Testis (tissue), 3 donors: ENCODE data around the gene PCIF1. TPM values are rescaled to one million over a fixed set of nuclear protein-coding genes. Genes with fewer than 3 reads are reported as not detected.
"Not testable (repeated sequence)": the region's sequence is repeated elsewhere in the genome, so short reads cannot be mapped to it uniquely, and the experiment has no call there.

Experiments used
- DNase-seq: peaks from one replicate; pipeline ENCODE4 v3.0.0-alpha.2; 2019
- H3K27ac ChIP-seq, 2 donors: fragments of 200-600 bp; sonication (generic); one replicate each; pipeline ENCODE4 v1.5.1; 2019
- H3K27me3 ChIP-seq: fragments of 200-600 bp; sonication (generic); one replicate; pipeline ENCODE4 v1.5.1; 2019
- H3K36me3 ChIP-seq: fragments of 200-600 bp; sonication (generic); one replicate; pipeline ENCODE4 v1.5.1; 2017; ENCODE audit warnings: low read depth; ENCODE audit errors: missing control alignments
- H3K4me1 ChIP-seq: fragments of 200-600 bp; sonication (generic); one replicate; pipeline ENCODE4 v1.5.1; 2019
- H3K4me3 ChIP-seq, 2 donors: fragments of 200-600 bp; sonication (generic); one replicate each; pipeline ENCODE4 v1.5.1; 2017 to 2019
- H3K9me3 ChIP-seq: fragments of 200-600 bp; sonication (generic); one replicate; pipeline ENCODE4 v1.5.1; 2017
- CTCF ChIP-seq, 3 experiments: fragments of 450-650 bp in 2 of 3; fragments of 200-600 bp in 1 of 3; sonication (generic) in 1 of 3; IDR thresholded peaks; one replicate each; pipeline ENCODE4 v1.5.1; 2016 to 2019; ENCODE audit warnings: antibody characterized with exemption in 3 of 3, mild to moderate bottlenecking in 2 of 3, moderate library complexity in 1 of 3
- POLR2A ChIP-seq: fragments of 450-650 bp; IDR thresholded peaks from one replicate; pipeline ENCODE4 v1.6.1; 2017; ENCODE audit warnings: antibody characterized with exemption, mild to moderate bottlenecking, moderate library complexity
- WGBS, 2 donors: methylation state at CpG; one replicate each; pipeline ENCODE4 v1.1.5; 2018; 5-methylcytosine and 5-hydroxymethylcytosine counted together
- intact Hi-C: fragments of 100-400 bp; cut with DNase I; formaldehyde crosslinking; loops from one replicate; pipeline ENCODE4 v1.15.1; 2023; ENCODE audit warnings: low total_unique reads
- polyA plus RNA-seq: library from polyadenylated mRNA; stranded (reverse); fragments of 350-450 nt; fragmentation: Illumina TruSeq; extraction: RNeasy Lipid Tissue Mini Kit (QIAGEN cat#74804); gene quantifications from one replicate; pipeline ENCODE4 v1.2.3, GENCODE V29; 2014; ENCODE audit warnings: low read depth, low replicate concordance; ENCODE audit not compliant: insufficient read depth
- total RNA-seq, 2 donors: library from RNA; depleted of rRNA; stranded (reverse); fragments of >200 nt; gene quantifications; one replicate each; pipeline ENCODE4 v1.2.3, GENCODE V29; 2016

The PCIF1 gene
- total and polyA plus RNA-seq, 3 donors from 2014 or later = 39.3 to 48.7 (median 39.4) TPM

- WGBS, 2 donors = 38 to 44% methylated on average over 21 of the region's 21 CpGs
- Histone ChIP-seq H3K27me3 (no peaks in the 10 kb centered on the region), H3K4me1 (peaks cover 35% of the 10 kb centered on the region), H3K4me3 (no peak overlapping the region), H3K9me3 (no peaks in the 10 kb centered on the region), H3K36me3 (no peaks in the 10 kb centered on the region), H3K27ac (peak overlapping the region; percentile 89 to 90)
- intact Hi-C loops = no loop called here
- TF ChIP-seq POLR2A = no peak
- TF ChIP-seq CTCF (IDR thresholded peaks at IDR 0.05) = no peak
- peak; percentile 80 for DNase-seq
Observed at GRCh38 chr20:45924391-45925261, 9.9 kb upstream of the PCIF1 start.

GRCh38 chr20:45925821-45926506 is 8.5 kb upstream of the PCIF1 start:
- intact Hi-C loops = no loop called here
- H3K4me3 ChIP-seq = no peak overlapping the region
- H3K36me3 ChIP-seq = no peaks in the 10 kb centered on the region
- peak overlapping the region in 1 of 2 donors; percentile 90 for H3K27ac ChIP-seq
- no peak for DNase-seq
- H3K9me3 ChIP-seq = no peaks in the 10 kb centered on the region
- TF ChIP-seq POLR2A (no peak), CTCF (IDR thresholded peaks at IDR 0.05) (no peak)
- H3K4me1 ChIP-seq = peaks cover 28% of the 10 kb centered on the region
- 72 to 78% methylated on average over 9 of the region's 9 CpGs for WGBS, 2 donors
- H3K27me3 ChIP-seq = no peaks in the 10 kb centered on the region

- no peak overlapping the region for H3K4me3 ChIP-seq
- WGBS, 2 donors = 75 to 79% methylated on average over 2 of the region's 2 CpGs
- intact Hi-C loops = no loop called here
- peak overlapping the region in 1 of 2 donors; percentile 6 for H3K27ac ChIP-seq
- no peaks in the 10 kb centered on the region for H3K36me3 ChIP-seq
- TF ChIP-seq CTCF (IDR thresholded peaks at IDR 0.05) (no peak), POLR2A (no peak)
- no peaks in the 10 kb centered on the region for H3K27me3 ChIP-seq
- H3K9me3 ChIP-seq = no peaks in the 10 kb centered on the region
- peaks cover 28% of the 10 kb centered on the region for H3K4me1 ChIP-seq
- DNase-seq = no peak
Observed at GRCh38 chr20:45926731-45927070, 7.8 kb upstream of the PCIF1 start.

DNA sequence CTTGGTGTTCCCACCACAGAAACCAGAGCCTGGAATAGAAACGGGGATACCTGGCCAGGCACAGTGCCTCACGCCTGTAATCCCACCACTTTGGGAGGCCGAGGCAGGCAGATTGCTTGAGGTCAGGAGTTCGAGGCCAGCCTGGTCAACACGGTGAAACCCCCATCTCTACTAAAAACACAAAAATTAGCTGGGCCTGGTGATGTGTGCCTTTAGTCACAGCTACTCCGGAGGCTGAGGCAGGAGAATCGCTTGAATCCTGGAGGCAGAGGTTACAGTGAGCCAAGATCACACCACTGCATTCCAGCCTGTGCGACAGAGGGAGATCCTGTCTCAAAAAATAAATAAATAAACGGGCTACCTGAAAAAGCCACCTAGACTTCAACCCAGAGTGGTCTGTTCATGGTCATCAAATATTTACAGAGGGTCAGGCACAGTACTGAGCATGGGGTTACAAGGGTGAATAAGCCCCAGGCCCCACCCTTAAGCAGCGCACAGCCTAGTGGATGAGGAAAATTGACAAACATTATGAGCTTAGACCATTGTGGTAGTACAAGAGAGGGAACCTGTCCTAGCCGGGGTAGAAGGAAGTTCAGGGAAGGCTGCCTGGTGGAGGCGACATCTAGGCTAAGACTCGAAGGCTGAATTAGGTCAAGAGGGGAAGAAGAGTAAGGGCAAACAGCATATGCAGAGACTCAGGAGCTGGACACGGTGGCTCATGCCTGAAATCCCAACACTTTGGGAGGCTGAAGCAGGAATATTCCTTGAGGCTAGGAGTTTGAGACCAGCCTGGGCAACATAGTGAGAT is 7.2 kb upstream of the PCIF1 start:
- TF ChIP-seq CTCF (IDR thresholded peaks at IDR 0.05) = no peak
- no peak for TF ChIP-seq POLR2A
- Histone ChIP-seq H3K27ac (peak overlapping the region in 1 of 2 donors; percentile 13), H3K4me3 (no peak overlapping the region), H3K36me3 (no peaks in the 10 kb centered on the region), H3K4me1 (peaks cover 26% of the 10 kb centered on the region), H3K27me3 (no peaks in the 10 kb centered on the region), H3K9me3 (no peaks in the 10 kb centered on the region)
- DNase-seq = no peak
- intact Hi-C loops = no loop called here
- WGBS, 2 donors = 75 to 79% methylated on average over 14 of the region's 14 CpGs

- H3K27me3 ChIP-seq, H3K9me3 ChIP-seq, DNase-seq, H3K36me3 ChIP-seq, intact Hi-C loops, H3K4me3 ChIP-seq, H3K27ac ChIP-seq: not testable (repeated sequence)
- peaks cover 14% of the 10 kb centered on the region for H3K4me1 ChIP-seq
- WGBS, 2 donors = 71 to 74% methylated on average over 16 to 17 of the region's 17 CpGs
Observed at GRCh38 chr20:45931680-45932079, 2.8 kb upstream of the PCIF1 start.
